Esophagus squamous epithelium (tissue), 4 donors: ENCODE measurements around the gene RUFY1.
"Not testable (repeated sequence)": the region's sequence is repeated elsewhere in the genome, so short reads cannot be mapped to it uniquely, and the experiment has no call there.

Source experiments
- CTCF ChIP-seq, 6 experiments: fragments of 450-650 bp in 4 of 6; fragments of 200-600 bp in 2 of 6; sonication (generic) in 2 of 6; IDR thresholded peaks; one replicate each; pipeline ENCODE4 v1.5.1; 2016 to 2019; ENCODE audit warnings: antibody characterized with exemption in 6 of 6, mild to moderate bottlenecking in 4 of 6, moderate library complexity in 4 of 6
- POLR2A ChIP-seq, 4 donors: fragments of 450-650 bp; IDR thresholded peaks; one replicate each; pipeline ENCODE4 v1.6.1; 2017; ENCODE audit warnings: antibody characterized with exemption in 4 of 4, mild to moderate bottlenecking in 4 of 4, moderate library complexity in 3 of 4

- TF ChIP-seq CTCF, POLR2A (IDR thresholded peaks at IDR 0.05): not testable (repeated sequence)
These were observed 32.6 kb upstream of the RUFY1 start for GRCh38 chr5:179517746-179518145.
